Measurements from ENCODE around the gene PABPC4L.
"Not testable (repeated sequence)": the region's sequence is repeated elsewhere in the genome, so short reads cannot be mapped to it uniquely, and the experiment has no call there.

The PABPC4L gene

GRCh38 chr4:134201216-134202161, at the start of gene PABPC4L:
PABPC4L (minus strand) TSS chr4:134201789; CDS start chr4:134201019, 770 bp downstream.
- no peak for DNase-seq

DNA sequence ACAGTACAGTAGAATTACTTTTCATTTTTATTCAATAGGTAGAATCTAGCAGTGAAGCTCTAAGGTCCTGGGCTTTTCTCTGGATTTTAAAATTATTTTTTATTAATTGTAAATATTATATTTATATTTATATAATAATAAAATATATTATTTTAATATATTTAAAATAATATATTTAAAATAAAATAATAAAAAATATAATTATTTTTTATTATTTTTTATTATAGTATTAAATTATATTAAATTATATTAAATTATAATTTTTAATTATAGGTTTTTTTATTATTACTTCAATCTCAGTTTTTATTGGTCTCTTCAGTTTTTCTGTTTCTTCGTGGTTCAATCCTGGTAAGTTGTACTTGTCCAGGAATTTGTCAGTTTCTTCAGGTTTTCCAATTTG, 49.7 kb upstream of the PABPC4L start:
- no peak for DNase-seq

GRCh38 chr4:134243742-134244713, 42.4 kb upstream of the PABPC4L start:
- no peak for DNase-seq

DNA sequence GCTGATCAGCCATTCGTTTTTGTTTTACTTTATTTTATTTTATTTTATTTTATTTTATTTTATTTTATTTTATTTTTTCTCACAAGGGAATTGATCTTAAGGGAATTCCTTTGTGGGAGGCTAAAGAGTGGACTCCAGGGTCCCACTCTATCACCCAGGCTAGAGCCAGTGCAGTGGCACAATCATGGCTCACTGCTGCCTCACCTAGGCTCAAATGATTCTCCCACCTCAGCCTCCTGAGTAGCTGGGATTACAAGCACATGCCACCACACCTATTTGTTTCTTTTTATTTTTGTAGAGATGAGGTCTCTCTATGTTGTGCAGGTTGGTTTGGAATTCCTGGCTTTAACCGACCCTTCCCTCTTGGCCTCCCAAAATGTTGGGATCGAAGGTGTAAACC, 17.5 kb upstream of the PABPC4L start:
- no peak for DNase-seq

- no peak for DNase-seq
These were observed 14.8 kb upstream of the PABPC4L start for GRCh38 chr4:134216411-134216810.

GRCh38 chr4:134215620-134216344, 14.2 kb upstream of the PABPC4L start:
- no peak for DNase-seq

DNA sequence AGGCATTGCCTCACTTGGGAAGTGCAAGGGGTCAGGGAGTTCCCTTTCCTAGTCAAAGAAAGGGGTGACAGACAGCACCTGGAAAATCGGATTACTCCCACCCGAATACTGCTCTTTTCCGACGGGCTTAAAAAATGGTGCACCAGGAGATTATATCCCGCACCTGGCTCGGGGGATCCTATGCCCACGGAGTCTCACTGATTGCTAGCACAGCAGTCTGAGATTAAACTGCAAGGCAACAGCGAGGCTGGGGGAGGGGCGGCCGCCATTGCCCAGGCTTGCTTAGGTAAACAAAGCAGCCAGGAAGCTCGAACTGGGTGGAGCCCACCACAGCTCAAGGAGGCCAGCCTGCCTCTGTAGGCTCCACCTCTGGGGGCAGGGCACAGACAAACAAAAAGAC, 6.4 kb upstream of the PABPC4L start:
- DNase-seq: not testable (repeated sequence)

- DNase-seq: no peak
These were observed 772 bp upstream of the PABPC4L start for GRCh38 chr4:134202166-134202956.

DNA sequence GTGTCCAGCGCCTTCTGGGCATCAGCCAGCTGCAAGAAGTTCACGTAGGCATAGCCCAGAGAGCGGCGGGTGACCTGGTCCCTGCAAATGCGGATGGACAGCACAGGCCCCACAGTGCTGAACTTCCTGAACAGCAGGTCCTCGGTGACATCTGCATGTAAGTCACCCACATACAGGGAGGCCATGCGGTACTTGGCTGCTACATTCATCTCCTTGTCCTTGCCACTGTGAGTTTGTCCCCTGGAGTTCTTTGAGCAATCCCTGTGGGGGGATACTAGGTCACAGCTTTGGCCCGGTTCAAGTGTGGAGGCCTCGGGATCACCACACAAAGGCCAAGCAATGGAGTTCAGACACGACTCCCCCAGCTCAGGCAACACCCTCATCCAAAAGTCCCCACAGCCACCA, 776 bp downstream of the PABPC4L start:
- DNase-seq: no peak

GRCh38 chr4:134189949-134190348, 11.6 kb downstream of the PABPC4L start:
- no peak for DNase-seq

- DNase-seq: no peak
These were observed 12.1 kb downstream of the PABPC4L start for GRCh38 chr4:134189480-134189879.

DNA sequence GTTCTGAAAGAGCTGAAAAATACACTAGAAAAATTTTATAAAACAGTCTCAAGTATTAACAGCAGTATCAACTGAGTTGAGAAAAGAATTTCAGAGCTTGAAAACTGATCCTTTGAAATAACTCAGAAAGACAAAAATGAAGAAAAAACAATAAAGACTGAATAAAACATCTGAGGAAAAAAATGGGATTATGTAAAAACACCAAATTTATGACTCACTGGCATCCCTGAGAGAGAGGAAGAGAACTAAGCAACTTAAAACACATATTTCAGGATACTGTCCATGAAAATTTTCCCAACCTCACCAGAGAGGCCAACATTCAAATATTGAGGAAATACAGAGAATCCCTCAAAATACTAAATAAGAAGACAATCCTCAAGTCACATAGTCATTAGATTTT, 22.9 kb downstream of the PABPC4L start:
- no peak for DNase-seq

DNA sequence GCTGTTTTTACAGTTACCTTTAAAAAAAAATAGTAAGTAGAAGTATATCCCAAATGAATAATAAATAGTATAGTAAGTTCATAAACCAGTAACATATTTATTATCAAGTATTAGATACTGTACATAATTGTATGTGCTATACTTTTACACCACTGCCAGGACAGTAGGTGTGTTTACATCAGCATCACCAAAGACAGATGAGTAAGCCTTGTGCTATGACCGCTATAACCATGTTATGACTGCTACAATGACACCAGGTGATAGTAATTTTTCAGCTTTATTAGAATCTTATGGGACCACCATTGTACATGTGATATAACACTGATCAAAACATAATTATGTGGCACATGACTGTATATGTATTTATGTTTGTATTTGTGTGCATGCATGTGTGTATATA, 27.3 kb downstream of the PABPC4L start:
- DNase-seq: no peak

DNA sequence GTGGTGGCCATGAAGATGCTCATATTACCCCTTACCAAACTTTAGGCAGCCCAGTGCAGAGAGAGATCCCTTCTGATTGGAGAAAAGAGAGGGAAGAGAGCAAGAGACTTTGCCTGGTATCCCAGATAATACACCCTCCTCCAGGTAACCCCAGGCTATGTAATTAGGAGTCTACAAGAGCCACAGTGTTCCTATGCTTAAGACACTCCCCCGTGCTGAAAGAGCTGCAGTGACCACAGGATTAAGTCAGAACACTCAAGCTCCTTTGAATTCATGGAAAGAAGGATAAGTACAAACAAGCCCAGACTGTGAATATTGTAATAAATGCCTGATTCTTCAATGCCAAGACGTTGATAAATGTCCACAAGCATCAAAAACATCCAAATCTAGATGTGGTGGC, 41.4 kb downstream of the PABPC4L start:
- no peak for DNase-seq

DNA sequence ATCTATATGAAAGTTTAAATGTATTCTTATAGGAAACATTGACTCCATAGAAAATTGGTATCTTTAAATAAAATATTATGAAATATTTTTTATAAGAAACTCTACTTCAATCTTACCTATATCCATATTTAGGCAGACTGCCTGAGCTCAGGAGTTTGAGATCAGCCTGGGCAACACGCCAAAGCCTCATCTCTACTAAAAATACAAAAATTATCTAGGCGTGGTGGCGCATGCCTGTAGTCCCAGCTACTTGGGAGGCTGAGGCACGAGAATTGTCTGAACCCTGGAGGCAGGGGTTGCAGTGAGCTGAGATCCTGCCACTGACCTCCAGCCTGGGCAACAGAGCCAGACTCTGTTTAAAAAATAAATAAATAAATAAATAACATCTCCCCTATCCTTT, 47.5 kb downstream of the PABPC4L start:
- no peak for DNase-seq

DNA sequence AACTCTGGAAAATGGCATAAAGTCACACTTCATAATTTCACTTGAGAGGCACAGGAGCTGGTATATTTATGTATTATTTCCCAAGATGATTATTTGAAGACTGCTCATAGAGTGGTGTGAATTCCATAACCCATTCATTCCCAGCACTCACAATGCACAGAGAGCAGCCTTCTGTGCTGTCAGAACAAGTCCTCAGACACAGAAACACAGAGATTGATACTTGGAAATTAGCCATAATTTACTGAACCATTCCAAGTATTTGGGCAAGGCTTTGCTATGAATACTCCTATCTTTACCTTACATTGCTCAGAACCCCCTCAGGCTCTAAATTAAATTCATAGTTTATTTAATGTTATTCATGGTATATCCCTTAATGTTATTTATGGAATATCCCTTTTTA, 53.6 kb downstream of the PABPC4L start:
- DNase-seq: no peak

Data from SW 1271 (cell line).